ENCODE data around the gene NUDT2.
A peak's percentile ranks its signal among the peaks of the same experiment; 100 is the strongest.

NUDT2 gene

DNA sequence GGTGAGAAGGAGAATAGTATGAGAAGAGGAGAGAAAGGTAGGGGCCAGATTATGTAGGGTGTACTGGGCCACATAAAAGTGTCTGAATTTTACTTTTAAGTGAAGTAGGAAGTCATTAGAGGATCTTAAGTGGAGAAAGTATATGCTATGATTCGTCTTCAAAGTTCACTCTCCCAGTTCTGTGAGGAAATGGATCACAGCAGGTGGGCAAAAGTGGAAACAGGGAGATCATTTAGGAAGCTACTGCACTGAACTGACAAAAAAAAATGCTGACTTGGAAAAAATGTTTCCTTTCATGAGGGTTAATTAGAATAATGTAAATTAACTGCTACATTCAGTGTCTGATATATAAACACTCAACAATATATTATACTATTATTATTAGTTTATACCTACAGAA lies 2.7 kb upstream of the NUDT2 start:
- TF ChIP-seq CTCF (IDR thresholded peaks at IDR 0.05; ENCODE audit: borderline replicate concordance, insufficient read depth, low read depth, low read length), result no peak

DNA sequence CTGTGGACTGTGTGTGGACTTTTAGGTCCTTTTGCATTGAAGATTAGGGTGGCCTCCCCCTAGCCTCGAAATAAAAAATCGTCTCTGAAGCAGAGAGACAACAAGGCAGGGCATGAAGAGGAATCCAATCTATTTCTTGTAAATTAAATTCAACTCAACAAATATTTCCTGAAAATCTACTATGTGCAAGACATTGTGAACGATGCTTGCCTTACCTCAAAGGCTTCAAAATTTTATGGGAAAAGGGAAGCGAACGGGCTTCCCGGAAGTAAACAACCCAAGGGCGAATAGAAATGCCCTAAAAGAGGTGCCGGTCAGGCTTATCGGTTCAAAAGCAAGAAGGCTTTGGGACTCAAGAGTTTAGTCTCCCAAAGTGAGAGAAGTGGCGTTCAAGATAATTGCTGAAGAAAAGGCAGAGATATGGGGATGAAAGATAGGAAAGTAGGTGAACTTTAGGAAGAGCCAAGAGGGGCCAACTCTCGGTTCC lies 826 bp upstream of the NUDT2 start:
- no peak for TF ChIP-seq CTCF (IDR thresholded peaks at IDR 0.05; ENCODE audit: borderline replicate concordance, insufficient read depth, low read depth, low read length)
- peak overlapping the region; percentile 91 for H3K4me3 ChIP-seq (ENCODE audit: low read depth, low read length)

More for the DNA sequence above, 2.7 kb upstream of the NUDT2 start:
- H3K4me3 ChIP-seq (ENCODE audit: low read depth, low read length), result no peak overlapping the region

GRCh38 chr9:34331196-34331595 lies 1.8 kb downstream of the NUDT2 start:
- no peak overlapping the region for H3K4me3 ChIP-seq (ENCODE audit: low read depth, low read length)
- TF ChIP-seq CTCF (IDR thresholded peaks at IDR 0.05; ENCODE audit: borderline replicate concordance, insufficient read depth, low read depth, low read length), result no peak

- H3K4me3 ChIP-seq (ENCODE audit: low read depth, low read length), result no peak overlapping the region
- TF ChIP-seq CTCF (IDR thresholded peaks at IDR 0.05; ENCODE audit: borderline replicate concordance, insufficient read depth, low read depth, low read length), result peak; percentile 27; the same call in 1 of the 2 replicates
Measured at GRCh38 chr9:34332076-34332964, 3.0 kb downstream of the NUDT2 start.

DNA sequence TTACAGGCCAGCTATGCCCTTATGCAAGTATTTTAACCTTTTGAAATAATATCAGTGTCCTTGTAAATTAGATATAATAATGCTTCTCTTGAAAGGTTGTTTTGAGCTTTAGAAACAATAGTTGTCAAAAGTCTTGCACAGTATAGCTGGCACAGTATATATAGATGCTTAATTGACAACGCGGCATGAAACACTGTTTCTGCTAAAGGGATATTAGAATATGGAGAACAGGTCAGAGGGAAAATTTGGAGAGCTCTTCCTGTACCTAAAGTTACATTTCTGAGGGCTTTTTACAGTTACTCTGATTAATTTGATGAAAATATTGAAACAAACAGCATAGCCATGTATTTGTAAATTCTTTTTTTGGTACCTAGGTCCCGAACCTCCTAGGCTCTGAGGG lies 4.5 kb downstream of the NUDT2 start:
- TF ChIP-seq CTCF (IDR thresholded peaks at IDR 0.05; ENCODE audit: borderline replicate concordance, insufficient read depth, low read depth, low read length), result no peak
- H3K4me3 ChIP-seq (ENCODE audit: low read depth, low read length), result no peak overlapping the region

GRCh38 chr9:34334337-34334824 lies 5.0 kb downstream of the NUDT2 start:
- H3K4me3 ChIP-seq (ENCODE audit: low read depth, low read length), result no peak overlapping the region

More at GRCh38 chr9:34334337-34334824, 5.0 kb downstream of the NUDT2 start:
- no peak for TF ChIP-seq CTCF (IDR thresholded peaks at IDR 0.05; ENCODE audit: borderline replicate concordance, insufficient read depth, low read depth, low read length)

Measured in GM12875 (cell line).